GM18502 (cell line): Measurements from ENCODE around the gene DHX32.

Source experiments
- ATAC-seq: cut with Tn5 transposase; IDR thresholded peaks from one replicate; pipeline ENCODE4 v1.9.1; 2021; ENCODE audit warnings: mild to moderate bottlenecking; ENCODE audit not compliant: unreplicated experiment, poor library complexity

DHX32 gene

GRCh38 chr10:125816548-125816947 is 64.5 kb downstream of the DHX32 start:
- ATAC-seq = no peak

GRCh38 chr10:125815764-125816163 is 65.3 kb downstream of the DHX32 start:
- ATAC-seq = no peak

- no peak for ATAC-seq
Observed at GRCh38 chr10:125812128-125812750, 68.9 kb downstream of the DHX32 start.

- ATAC-seq = no peak
Observed at GRCh38 chr10:125811251-125811650, 69.8 kb downstream of the DHX32 start.

- ATAC-seq = no peak
Observed at GRCh38 chr10:125808047-125808446, 73.0 kb downstream of the DHX32 start.

- no peak for ATAC-seq
Observed at GRCh38 chr10:125802739-125803138, 78.4 kb downstream of the DHX32 start.

GRCh38 chr10:125802131-125802530 is 79.0 kb downstream of the DHX32 start:
- no peak for ATAC-seq

- ATAC-seq = no peak
Observed at GRCh38 chr10:125801574-125801973, 79.5 kb downstream of the DHX32 start.

GRCh38 chr10:125799451-125800182 is 81.5 kb downstream of the DHX32 start:
- no peak for ATAC-seq

- no peak for ATAC-seq
Observed at GRCh38 chr10:125797994-125798662, 83.0 kb downstream of the DHX32 start.

- ATAC-seq = no peak
Observed at GRCh38 chr10:125797424-125797823, 83.7 kb downstream of the DHX32 start.

GRCh38 chr10:125795637-125796190 is 85.4 kb downstream of the DHX32 start:
- no peak for ATAC-seq

GRCh38 chr10:125795128-125795527 is 86.0 kb downstream of the DHX32 start:
- ATAC-seq = no peak

GRCh38 chr10:125792342-125793300 is 88.5 kb downstream of the DHX32 start:
- ATAC-seq = no peak

GRCh38 chr10:125788156-125789034 is 92.7 kb downstream of the DHX32 start:
- ATAC-seq = no peak
